ENCODE results near the gene FAM13A.

DNA sequence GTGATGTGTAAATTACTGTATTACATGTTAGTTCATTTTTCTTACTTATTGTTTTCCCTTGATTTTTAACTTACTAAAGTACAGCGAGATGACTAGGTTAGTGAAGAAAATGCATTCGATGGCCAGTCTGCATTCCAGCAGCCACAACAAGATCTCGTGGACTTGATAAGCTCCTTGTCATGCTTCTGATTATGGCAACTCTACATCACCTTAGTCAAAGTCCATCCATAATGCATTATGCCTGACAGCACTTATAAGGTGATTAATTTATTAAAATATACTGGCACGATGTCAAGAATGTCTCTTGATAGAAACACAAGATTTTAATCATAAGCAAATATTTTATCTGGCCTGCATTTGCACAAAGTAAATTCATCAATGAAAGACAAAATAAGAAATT lies 249.5 kb downstream of the FAM13A start:
- TF ChIP-seq EP300 (conservative IDR thresholded peaks at IDR 0.05; ENCODE audit: poor library complexity, severe bottlenecking): no peak
- TF ChIP-seq, protein P1, sequence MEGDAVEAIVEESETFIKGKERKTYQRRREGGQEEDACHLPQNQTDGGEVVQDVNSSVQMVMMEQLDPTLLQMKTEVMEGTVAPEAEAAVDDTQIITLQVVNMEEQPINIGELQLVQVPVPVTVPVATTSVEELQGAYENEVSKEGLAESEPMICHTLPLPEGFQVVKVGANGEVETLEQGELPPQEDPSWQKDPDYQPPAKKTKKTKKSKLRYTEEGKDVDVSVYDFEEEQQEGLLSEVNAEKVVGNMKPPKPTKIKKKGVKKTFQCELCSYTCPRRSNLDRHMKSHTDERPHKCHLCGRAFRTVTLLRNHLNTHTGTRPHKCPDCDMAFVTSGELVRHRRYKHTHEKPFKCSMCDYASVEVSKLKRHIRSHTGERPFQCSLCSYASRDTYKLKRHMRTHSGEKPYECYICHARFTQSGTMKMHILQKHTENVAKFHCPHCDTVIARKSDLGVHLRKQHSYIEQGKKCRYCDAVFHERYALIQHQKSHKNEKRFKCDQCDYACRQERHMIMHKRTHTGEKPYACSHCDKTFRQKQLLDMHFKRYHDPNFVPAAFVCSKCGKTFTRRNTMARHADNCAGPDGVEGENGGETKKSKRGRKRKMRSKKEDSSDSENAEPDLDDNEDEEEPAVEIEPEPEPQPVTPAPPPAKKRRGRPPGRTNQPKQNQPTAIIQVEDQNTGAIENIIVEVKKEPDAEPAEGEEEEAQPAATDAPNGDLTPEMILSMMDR (IDR thresholded peaks at IDR 0.05; ENCODE audit: poor library complexity, severe bottlenecking): no peak
- no peak for TF ChIP-seq EZH2 (IDR thresholded peaks at IDR 0.05; ENCODE audit: borderline replicate concordance, insufficient read depth, low read length, poor library complexity, severe bottlenecking)
- TF ChIP-seq, protein P2, sequence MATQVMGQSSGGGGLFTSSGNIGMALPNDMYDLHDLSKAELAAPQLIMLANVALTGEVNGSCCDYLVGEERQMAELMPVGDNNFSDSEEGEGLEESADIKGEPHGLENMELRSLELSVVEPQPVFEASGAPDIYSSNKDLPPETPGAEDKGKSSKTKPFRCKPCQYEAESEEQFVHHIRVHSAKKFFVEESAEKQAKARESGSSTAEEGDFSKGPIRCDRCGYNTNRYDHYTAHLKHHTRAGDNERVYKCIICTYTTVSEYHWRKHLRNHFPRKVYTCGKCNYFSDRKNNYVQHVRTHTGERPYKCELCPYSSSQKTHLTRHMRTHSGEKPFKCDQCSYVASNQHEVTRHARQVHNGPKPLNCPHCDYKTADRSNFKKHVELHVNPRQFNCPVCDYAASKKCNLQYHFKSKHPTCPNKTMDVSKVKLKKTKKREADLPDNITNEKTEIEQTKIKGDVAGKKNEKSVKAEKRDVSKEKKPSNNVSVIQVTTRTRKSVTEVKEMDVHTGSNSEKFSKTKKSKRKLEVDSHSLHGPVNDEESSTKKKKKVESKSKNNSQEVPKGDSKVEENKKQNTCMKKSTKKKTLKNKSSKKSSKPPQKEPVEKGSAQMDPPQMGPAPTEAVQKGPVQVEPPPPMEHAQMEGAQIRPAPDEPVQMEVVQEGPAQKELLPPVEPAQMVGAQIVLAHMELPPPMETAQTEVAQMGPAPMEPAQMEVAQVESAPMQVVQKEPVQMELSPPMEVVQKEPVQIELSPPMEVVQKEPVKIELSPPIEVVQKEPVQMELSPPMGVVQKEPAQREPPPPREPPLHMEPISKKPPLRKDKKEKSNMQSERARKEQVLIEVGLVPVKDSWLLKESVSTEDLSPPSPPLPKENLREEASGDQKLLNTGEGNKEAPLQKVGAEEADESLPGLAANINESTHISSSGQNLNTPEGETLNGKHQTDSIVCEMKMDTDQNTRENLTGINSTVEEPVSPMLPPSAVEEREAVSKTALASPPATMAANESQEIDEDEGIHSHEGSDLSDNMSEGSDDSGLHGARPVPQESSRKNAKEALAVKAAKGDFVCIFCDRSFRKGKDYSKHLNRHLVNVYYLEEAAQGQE (IDR thresholded peaks at IDR 0.05; ENCODE audit: borderline replicate concordance): no peak
- no peak for TF ChIP-seq SMC3 (conservative IDR thresholded peaks at IDR 0.05; ENCODE audit: poor library complexity)
- no peak for TF ChIP-seq TAF1 (IDR thresholded peaks at IDR 0.05; ENCODE audit: low read depth)
